Body of pancreas (tissue), 4 donors: ENCODE measurements around the gene FBXO22. TPM values are rescaled to one million over a fixed set of nuclear protein-coding genes. Genes with fewer than 3 reads are reported as not detected.
"Not testable (repeated sequence)": the region's sequence is repeated elsewhere in the genome, so short reads cannot be mapped to it uniquely, and the experiment has no call there.

Source experiments
- ATAC-seq: fragments of 150-250 bp; one replicate; pipeline ENCODE4 v1.9.1; 2016
- DNase-seq, 4 donors: peaks; one replicate each; pipeline ENCODE4 v3.0.0-alpha.2; 2019
- H3K27ac ChIP-seq, 4 donors: fragments of 200-600 bp; sonication (generic); 1 replicate in 3 of 4; 2 replicates in 1 of 4; pipeline versions ENCODE4 v1.5.1 to v1.6.1; 2016 to 2019; ENCODE audit warnings: mild to moderate bottlenecking in 1 of 4, mixed read lengths in 1 of 4, moderate library complexity in 1 of 4
- H3K27me3 ChIP-seq, 2 donors: fragments of 200-600 bp; sonication (generic); one replicate each; pipeline ENCODE4 v1.6.0; 2016; ENCODE audit warnings: mild to moderate bottlenecking in 1 of 2
- H3K36me3 ChIP-seq, 2 donors: fragments of 200-600 bp; sonication (generic); replicated peaks in 1 of 2; 2 replicates each; pipeline ENCODE4 v1.5.1; 2016; ENCODE audit warnings: low read depth in 2 of 2; ENCODE audit not compliant: insufficient read depth in 1 of 2
- H3K4me1 ChIP-seq: fragments of 200-600 bp; sonication (generic); one replicate; pipeline ENCODE4 v1.6.0; 2016
- H3K4me3 ChIP-seq, 2 donors: fragments of 200-600 bp; sonication (generic); 1 replicate in 1 of 2; 2 replicates in 1 of 2; pipeline ENCODE4 v1.5.1; 2016 to 2019
- H3K9me3 ChIP-seq, 3 donors: fragments of 200-600 bp; sonication (generic); 1 replicate in 2 of 3; 2 replicates in 1 of 3; pipeline ENCODE4 v1.5.1; 2016
- POLR2A ChIP-seq, 3 donors: fragments of 450-650 bp; IDR thresholded peaks; one replicate each; pipeline ENCODE4 v1.6.1; 2016; ENCODE audit warnings: antibody characterized with exemption in 3 of 3, mild to moderate bottlenecking in 2 of 3
- WGBS, 2 donors: methylation state at CpG; one replicate each; pipeline ENCODE4 v1.1.5; 2017; 5-methylcytosine and 5-hydroxymethylcytosine counted together
- intact Hi-C: fragments of 100-400 bp; cut with DNase I; formaldehyde crosslinking; loops from one replicate; pipeline ENCODE4 v1.15.1; 2023
- total RNA-seq, 2 donors: library from RNA; depleted of rRNA; stranded (reverse); fragments of >200 nt; gene quantifications; one replicate each; pipeline ENCODE4 v1.1.0, GENCODE V29; 2016
- TF ChIP-seq, protein P1 (sequence below), 7 experiments: fragments of 450-650 bp in 4 of 7; fragments of 200-600 bp in 3 of 7; sonication (generic) in 3 of 7; IDR thresholded peaks; one replicate each; pipeline ENCODE4 v1.5.1; 2016 to 2019; ENCODE audit warnings: antibody characterized with exemption in 7 of 7

FBXO22 gene
- total RNA-seq, 2 donors from 2014 or later = 13.5 to 23.9 TPM

DNA sequence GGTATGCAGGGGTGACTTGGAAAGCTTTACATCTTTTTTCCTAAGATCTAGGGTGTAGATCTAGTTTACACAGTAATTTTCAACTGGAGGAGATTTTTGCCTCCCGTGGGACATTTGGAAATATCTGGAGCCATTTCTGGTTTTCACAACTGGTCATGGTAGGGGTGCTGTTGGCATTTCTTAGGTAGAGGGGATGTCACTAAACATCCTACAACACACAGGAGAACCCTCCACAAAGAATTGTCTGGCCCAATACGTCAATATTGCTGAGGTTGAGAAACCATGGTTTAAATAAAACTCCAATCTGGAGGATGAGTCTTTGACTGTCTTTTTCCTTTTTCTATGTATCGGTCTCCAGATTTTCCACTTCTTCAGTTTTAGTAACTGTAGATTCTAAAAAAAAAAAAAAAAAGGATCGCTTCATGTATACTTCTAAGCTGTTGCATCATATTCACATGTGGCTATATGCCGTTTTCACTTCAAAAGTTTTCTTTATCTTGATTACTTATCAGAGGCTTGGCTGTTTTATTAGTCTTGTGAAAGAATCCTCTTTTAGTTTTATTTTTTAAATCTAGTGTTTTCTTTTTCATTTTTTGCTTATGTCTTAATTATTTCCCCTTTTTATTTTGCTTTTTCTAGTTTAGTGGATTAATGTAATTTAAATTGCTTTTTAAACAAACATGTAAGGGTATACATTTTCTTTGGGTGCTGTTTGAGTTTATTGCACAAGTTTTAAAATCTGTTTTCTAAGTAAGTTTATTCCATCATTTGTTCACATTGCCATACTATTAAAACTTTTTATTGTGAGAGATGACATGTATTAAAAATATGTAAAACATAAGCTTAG is 39.2 kb upstream of the FBXO22 start:
- H3K27me3 ChIP-seq = no peaks in the 10 kb centered on the region
- intact Hi-C loops = no loop called here
- H3K4me3 ChIP-seq = no peak overlapping the region
- WGBS, 2 donors = 62 to 65% methylated on average over 5 of the region's 5 CpGs
- no peak for ATAC-seq
- TF ChIP-seq POLR2A (IDR thresholded peaks at IDR 0.05) = no peak
- TF ChIP-seq, protein P1, sequence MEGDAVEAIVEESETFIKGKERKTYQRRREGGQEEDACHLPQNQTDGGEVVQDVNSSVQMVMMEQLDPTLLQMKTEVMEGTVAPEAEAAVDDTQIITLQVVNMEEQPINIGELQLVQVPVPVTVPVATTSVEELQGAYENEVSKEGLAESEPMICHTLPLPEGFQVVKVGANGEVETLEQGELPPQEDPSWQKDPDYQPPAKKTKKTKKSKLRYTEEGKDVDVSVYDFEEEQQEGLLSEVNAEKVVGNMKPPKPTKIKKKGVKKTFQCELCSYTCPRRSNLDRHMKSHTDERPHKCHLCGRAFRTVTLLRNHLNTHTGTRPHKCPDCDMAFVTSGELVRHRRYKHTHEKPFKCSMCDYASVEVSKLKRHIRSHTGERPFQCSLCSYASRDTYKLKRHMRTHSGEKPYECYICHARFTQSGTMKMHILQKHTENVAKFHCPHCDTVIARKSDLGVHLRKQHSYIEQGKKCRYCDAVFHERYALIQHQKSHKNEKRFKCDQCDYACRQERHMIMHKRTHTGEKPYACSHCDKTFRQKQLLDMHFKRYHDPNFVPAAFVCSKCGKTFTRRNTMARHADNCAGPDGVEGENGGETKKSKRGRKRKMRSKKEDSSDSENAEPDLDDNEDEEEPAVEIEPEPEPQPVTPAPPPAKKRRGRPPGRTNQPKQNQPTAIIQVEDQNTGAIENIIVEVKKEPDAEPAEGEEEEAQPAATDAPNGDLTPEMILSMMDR (IDR thresholded peaks at IDR 0.05) = no peak
- H3K36me3 ChIP-seq = no peaks in the 10 kb centered on the region
- H3K4me1 ChIP-seq = no peaks in the 10 kb centered on the region
- H3K9me3 ChIP-seq = no peaks in the 10 kb centered on the region
- H3K27ac ChIP-seq = no peak overlapping the region
- no peak for DNase-seq

DNA sequence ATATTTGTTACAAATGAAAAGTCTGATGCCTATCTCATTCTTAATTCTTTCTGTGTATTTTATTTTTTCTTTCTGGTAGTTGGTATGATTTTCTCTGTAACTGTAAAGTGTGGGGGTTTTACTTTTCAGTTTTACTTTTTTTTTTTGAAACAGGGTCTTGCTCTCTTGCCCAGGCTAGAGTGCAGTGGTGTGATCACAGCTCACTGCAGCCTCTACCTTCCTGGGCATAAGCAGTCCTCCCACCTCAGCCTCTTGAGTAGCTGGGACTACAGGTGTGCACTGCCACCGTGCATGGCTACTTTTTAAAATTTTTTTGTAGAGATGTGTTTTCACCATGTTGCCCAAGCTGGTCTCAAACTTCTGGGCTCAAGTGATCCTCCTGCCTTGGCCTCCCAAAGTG is 37.6 kb upstream of the FBXO22 start:
- ATAC-seq, DNase-seq, H3K4me3 ChIP-seq, H3K27ac ChIP-seq, intact Hi-C loops, H3K4me1 ChIP-seq, H3K9me3 ChIP-seq, H3K36me3 ChIP-seq, H3K27me3 ChIP-seq: not testable (repeated sequence)
- 82 to 85% methylated on average over 1 of the region's 1 CpG for WGBS, 2 donors

DNA sequence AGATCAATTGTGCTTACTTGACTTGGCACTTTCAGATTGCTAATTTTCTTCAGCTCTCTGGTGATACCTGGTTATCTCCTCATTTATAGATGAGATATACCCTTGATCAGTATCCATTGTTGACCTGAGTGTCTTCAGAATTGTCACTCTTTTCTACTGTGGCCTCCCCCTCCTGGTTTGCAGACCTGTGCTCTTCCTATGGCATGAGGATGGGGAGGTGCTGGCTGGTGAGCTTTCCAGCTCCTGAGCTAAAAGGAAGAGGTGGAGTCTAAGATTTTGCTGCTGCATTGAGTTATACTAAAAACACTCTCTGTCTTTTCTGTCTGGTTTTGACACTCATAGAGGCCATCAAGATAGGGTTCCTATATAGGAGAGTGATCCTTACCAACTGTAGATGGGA is 36.8 kb upstream of the FBXO22 start:
- Histone ChIP-seq H3K27me3 (no peaks in the 10 kb centered on the region), H3K4me1 (no peaks in the 10 kb centered on the region), H3K4me3 (no peak overlapping the region), H3K36me3 (no peaks in the 10 kb centered on the region), H3K9me3 (no peaks in the 10 kb centered on the region), H3K27ac (no peak overlapping the region)
- no peak for DNase-seq
- TF ChIP-seq POLR2A (IDR thresholded peaks at IDR 0.05) = no peak
- TF ChIP-seq, protein P1 (IDR thresholded peaks at IDR 0.05) = no peak
- intact Hi-C loops = no loop called here
- no peak for ATAC-seq

DNA sequence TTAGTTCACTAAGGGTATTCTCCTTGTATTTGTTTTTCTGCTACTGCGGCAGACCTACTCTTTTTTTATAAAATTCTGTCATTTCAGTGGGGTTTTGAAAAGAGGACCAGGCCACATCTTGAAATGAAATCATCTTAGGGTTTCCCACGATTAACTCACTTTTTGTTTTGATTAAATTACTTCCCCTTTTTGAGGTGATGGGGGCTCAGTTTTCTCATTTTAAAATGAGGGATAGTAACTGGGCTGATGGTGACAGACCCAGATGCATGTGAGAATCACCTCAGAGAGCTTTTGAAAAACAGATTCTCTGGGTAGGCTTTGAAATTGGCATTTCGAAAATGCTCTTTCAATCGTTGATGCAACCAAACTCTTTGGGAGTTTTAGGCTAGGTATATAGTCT is 36.2 kb upstream of the FBXO22 start:
- no peak for ATAC-seq
- TF ChIP-seq, protein P1 (IDR thresholded peaks at IDR 0.05) = no peak
- no peak for TF ChIP-seq POLR2A (IDR thresholded peaks at IDR 0.05)

DNA sequence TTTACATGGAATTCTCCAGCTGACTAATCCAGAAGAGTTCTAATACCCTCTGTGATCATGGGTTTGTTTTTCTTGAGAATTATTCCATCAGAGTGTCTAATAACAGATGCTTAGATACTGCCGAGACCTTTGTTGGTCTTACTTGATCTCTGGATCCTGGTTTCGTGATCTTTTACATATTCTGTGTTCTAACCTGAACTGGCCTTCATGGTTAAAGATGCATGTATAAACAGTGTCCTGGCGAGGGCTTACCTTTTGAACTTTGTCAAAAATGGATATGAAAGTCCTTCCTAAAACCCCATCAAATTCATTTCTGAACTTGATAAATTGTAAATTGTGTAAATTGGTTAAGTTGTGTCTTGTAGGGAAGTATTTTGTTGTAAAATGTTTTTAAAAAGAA is 35.7 kb upstream of the FBXO22 start:
- no peaks in the 10 kb centered on the region for H3K9me3 ChIP-seq
- H3K4me3 ChIP-seq = no peak overlapping the region
- TF ChIP-seq POLR2A (IDR thresholded peaks at IDR 0.05) = no peak
- TF ChIP-seq, protein P1 (IDR thresholded peaks at IDR 0.05) = no peak
- intact Hi-C loops = no loop called here
- 90 to 94% methylated on average over 3 of the region's 3 CpGs for WGBS, 2 donors
- no peaks in the 10 kb centered on the region for H3K27me3 ChIP-seq
- DNase-seq (no peak), ATAC-seq (no peak)
- H3K4me1 ChIP-seq = no peaks in the 10 kb centered on the region
- no peaks in the 10 kb centered on the region for H3K36me3 ChIP-seq
- no peak overlapping the region for H3K27ac ChIP-seq

More for the DNA sequence above, 36.2 kb upstream of the FBXO22 start:
- Histone ChIP-seq H3K27me3 (no peaks in the 10 kb centered on the region), H3K27ac (no peak overlapping the region), H3K4me3 (no peak overlapping the region), H3K4me1 (no peaks in the 10 kb centered on the region), H3K36me3 (no peaks in the 10 kb centered on the region), H3K9me3 (no peaks in the 10 kb centered on the region)
- intact Hi-C loops = no loop called here
- WGBS, 2 donors = 63 to 68% methylated on average over 4 of the region's 4 CpGs
- no peak for DNase-seq
